Nephron progenitor cell (in vitro differentiated cells): ENCODE data around the gene ALX3.
A peak's percentile ranks its signal among the peaks of the same experiment; 100 is the strongest.

Source experiments
- DNase-seq: peaks from one replicate; pipeline ENCODE4 v3.0.0; 2021
- H3K27ac Mint-ChIP-seq: 2 replicates; pipeline ENCODE4 v1.8.0; 2021; ENCODE audit warnings: mild to moderate bottlenecking, moderate library complexity, mixed read lengths
- H3K27me3 Mint-ChIP-seq: 2 replicates; pipeline ENCODE4 v1.8.0; 2021; ENCODE audit warnings: mild to moderate bottlenecking, low read depth, mixed read lengths; ENCODE audit not compliant: poor library complexity
- H3K36me3 Mint-ChIP-seq: 2 replicates; pipeline ENCODE4 v1.8.0; 2021; ENCODE audit warnings: low read depth, mixed read lengths
- H3K4me1 Mint-ChIP-seq: 2 replicates; pipeline ENCODE4 v1.8.0; 2021; ENCODE audit warnings: mixed read lengths
- H3K4me3 Mint-ChIP-seq: 2 replicates; pipeline ENCODE4 v1.8.0; 2021; ENCODE audit warnings: mild to moderate bottlenecking, moderate library complexity, mixed read lengths
- H3K9me3 Mint-ChIP-seq: 2 replicates; pipeline ENCODE4 v1.8.0; 2021; ENCODE audit warnings: mild to moderate bottlenecking, moderate library complexity, mixed read lengths
- CTCF ChIP-seq: fragments of 200-600 bp; sonication (generic); IDR thresholded peaks from 2 replicates; pipeline ENCODE4 v1.5.0; 2021; ENCODE audit warnings: antibody characterized with exemption

ALX3 gene

GRCh38 chr1:110067479-110067892, 3.0 kb downstream of the ALX3 start:
- peak; percentile 44 for DNase-seq
- Mint-ChIP-seq H3K4me1 (peaks cover 31% of the 10 kb centered on the region), H3K4me3 (peak overlapping the region; percentile 54), H3K27me3 (peaks cover 87% of the 10 kb centered on the region), H3K9me3 (no peaks in the 10 kb centered on the region), H3K27ac (no peak overlapping the region), H3K36me3 (no peaks in the 10 kb centered on the region)
- TF ChIP-seq CTCF, result no peak

DNA sequence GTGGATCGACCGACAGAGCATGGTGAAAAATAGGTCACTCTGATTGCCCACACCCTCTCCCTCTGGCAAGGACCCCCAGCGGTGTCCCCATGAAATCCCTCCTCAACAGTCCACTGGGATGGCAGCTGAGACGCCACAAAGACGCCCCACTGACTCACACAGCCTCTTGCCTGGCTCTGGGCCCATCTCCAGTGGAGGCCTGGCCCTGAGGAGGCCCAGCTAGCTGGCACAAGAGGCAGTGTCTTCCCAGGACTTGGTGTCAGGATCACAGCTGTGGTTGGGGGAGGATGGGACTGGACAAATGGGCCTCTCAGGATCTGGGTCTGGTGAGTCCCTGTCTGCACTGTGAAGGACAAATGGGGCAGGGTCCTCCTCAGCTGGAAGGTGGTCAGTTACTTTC, 4.6 kb downstream of the ALX3 start:
- no peak overlapping the region for H3K4me3 Mint-ChIP-seq
- H3K27ac Mint-ChIP-seq, result no peak overlapping the region
- DNase-seq, result no peak
- H3K36me3 Mint-ChIP-seq, result peaks cover 12% of the 10 kb centered on the region
- H3K27me3 Mint-ChIP-seq, result peaks cover 71% of the 10 kb centered on the region
- no peak for TF ChIP-seq CTCF
- peaks cover 40% of the 10 kb centered on the region for H3K4me1 Mint-ChIP-seq
- H3K9me3 Mint-ChIP-seq, result no peaks in the 10 kb centered on the region

GRCh38 chr1:110064576-110065337, 5.7 kb downstream of the ALX3 start:
- Mint-ChIP-seq H3K9me3 (no peaks in the 10 kb centered on the region), H3K27me3 (peaks cover 63% of the 10 kb centered on the region)

DNA sequence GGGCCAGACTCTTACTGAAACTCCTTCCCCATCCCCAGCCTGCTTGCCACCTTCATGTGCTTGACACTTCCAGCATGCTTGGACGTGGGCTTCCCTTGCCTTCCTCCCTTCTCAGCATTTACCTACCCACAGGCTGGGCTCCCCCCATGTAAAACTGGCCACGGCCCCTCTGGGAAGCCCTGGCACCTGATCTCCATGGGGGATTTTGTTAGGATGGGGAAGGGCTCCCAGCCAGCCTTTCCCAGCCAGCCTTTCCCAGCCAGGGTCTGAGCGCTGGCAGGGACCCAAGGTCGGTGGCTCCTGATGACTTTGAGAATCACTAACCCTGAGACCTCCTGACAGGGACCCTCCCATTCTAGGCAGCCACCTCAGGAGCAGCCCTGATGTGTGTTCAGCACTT, 6.7 kb downstream of the ALX3 start:
- Mint-ChIP-seq H3K27ac (no peak overlapping the region), H3K36me3 (peaks cover 21% of the 10 kb centered on the region), H3K4me3 (no peak overlapping the region), H3K4me1 (peaks cover 55% of the 10 kb centered on the region), H3K9me3 (no peaks in the 10 kb centered on the region), H3K27me3 (peaks cover 53% of the 10 kb centered on the region)
- no peak for DNase-seq
- TF ChIP-seq CTCF, result no peak

More at GRCh38 chr1:110064576-110065337, 5.7 kb downstream of the ALX3 start:
- DNase-seq, result no peak
- Mint-ChIP-seq H3K4me3 (no peak overlapping the region), H3K4me1 (peaks cover 46% of the 10 kb centered on the region), H3K36me3 (peaks cover 19% of the 10 kb centered on the region), H3K27ac (no peak overlapping the region)
- no peak for TF ChIP-seq CTCF

- Mint-ChIP-seq H3K4me3 (no peak overlapping the region), H3K4me1 (peaks cover 60% of the 10 kb centered on the region), H3K27ac (no peak overlapping the region), H3K27me3 (peaks cover 41% of the 10 kb centered on the region), H3K9me3 (no peaks in the 10 kb centered on the region), H3K36me3 (peaks cover 21% of the 10 kb centered on the region)
- DNase-seq, result no peak
- TF ChIP-seq CTCF, result no peak
Observed at GRCh38 chr1:110062612-110063011, 7.9 kb downstream of the ALX3 start.

- H3K4me1 Mint-ChIP-seq, result peaks cover 69% of the 10 kb centered on the region
- no peaks in the 10 kb centered on the region for H3K9me3 Mint-ChIP-seq
- no peak overlapping the region for H3K4me3 Mint-ChIP-seq
- peaks cover 27% of the 10 kb centered on the region for H3K36me3 Mint-ChIP-seq
- no peak for DNase-seq
- H3K27ac Mint-ChIP-seq, result no peak overlapping the region
- no peak for TF ChIP-seq CTCF
- H3K27me3 Mint-ChIP-seq, result peaks cover 29% of the 10 kb centered on the region
Observed at GRCh38 chr1:110061341-110061740, 9.1 kb downstream of the ALX3 start.
